HG03108 (cell line): ENCODE results near the gene APC2.
"Not testable (repeated sequence)": the region's sequence is repeated elsewhere in the genome, so short reads cannot be mapped to it uniquely, and the experiment has no call there.

Source experiments
- ATAC-seq: cut with Tn5 transposase; IDR thresholded peaks from one replicate; pipeline ENCODE4 v1.9.1; 2021; ENCODE audit warnings: moderate library complexity; ENCODE audit not compliant: unreplicated experiment

Gene APC2

DNA sequence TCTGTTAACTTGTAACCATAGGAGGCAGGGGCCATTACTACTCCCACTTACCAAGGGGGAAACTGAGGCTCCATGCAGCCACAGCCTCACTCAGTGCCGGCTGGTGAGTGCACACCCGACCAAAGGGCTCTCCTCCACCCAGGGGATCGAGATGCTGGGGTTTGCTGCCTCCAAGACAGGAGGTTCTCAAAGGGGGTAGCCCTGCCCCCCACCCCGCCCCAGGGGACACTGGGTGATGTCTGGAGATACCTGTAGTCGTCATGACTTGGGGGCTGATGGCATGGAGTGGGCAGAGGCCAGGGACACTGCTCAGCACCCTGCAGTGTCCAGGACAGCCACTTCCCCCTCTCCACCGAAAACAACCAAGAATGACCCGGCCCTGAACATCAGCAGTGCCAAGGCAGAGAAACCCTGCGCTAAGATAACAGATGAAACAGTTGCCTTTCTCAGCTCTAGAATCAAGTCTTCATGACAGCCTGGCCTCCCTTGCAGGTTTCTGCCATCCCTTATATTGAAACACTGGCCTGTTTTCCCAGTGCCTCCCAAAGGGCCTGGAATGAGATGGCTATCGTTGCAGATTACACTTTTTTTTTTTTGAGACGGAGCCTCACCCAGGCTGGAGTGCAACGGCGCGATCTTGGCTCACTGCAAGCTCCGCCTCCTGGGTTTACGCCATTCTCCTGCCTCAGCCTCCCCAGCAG, 44.3 kb downstream of the APC2 start:
- ATAC-seq, result no peak

- ATAC-seq, result no peak
These were observed 45.3 kb downstream of the APC2 start for GRCh38 chr19:1495051-1495798.

GRCh38 chr19:1495799-1496713, 46.1 kb downstream of the APC2 start:
- ATAC-seq, result no peak

DNA sequence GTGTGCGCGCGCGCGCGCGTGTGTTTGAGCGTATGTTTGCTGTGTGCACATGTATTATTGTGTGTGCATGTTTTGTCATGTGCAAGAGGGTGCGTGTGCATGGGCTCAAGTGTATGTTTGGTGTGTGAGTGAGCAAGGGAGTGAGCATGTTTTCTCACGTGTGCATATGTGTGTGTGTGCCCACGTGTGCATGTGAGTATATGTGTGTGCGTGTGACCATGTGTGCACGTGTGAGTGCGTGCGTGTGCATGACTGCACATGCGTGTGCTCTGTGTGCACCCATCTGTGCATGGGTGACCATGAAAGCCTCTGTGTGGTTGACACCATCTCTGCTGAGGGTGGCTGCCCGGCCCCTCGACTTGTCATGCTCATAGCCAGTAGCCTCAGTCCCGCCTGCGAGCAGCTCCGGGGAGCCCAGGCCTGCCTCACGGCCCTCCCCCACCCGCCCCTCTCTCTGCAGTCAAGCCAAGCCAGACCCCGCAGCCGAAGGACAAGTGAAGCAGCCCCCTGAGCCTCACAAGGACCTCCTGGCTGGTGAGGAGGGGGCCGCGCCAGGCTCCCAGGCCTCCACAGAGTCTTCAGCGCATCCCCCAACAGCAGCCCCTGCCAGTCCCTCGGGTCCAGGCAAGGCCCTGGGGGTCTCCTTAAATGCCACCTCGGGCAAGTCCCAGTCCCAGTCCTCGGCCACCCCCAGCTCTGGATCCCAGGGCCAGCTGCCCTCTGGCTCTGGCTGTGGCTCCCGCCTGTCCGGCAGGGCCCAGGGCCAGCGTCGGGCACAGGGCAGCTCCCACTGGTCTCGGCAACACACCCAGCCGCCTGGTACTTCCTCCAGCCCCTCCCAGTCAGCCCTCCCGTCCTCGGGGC, 47.0 kb downstream of the APC2 start:
- no peak for ATAC-seq

DNA sequence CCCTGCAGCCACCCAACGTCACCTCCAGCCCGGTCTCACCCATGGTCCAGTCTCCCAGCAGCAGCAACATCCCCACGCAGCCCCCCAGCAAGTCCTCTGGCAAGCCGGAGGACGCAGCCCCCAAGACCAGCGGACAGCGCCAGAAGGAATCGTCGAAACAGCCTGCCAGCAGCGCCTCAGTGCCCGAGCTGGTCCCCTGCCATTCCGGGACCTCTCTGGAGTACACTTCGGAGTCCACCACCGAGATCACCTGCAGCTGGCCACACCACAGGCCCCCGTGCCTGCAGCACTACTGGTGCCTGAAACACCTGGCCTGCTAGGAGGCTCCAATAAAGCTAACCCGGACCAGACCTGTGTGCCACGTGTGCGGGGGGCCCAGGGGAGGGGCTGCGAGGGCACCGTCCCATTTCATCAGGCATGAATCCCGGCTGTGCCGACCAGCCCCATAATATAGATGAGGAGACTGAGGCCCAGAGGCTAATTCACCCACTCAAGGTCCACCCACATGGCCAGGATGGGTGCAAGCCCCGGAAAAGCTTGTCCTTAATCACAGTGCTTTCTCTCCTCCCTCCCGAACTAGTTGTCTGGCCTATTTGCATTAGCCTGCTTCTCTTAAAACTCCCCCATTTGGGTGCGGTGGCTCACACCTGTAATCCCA, 47.8 kb downstream of the APC2 start:
- ATAC-seq, result no peak

DNA sequence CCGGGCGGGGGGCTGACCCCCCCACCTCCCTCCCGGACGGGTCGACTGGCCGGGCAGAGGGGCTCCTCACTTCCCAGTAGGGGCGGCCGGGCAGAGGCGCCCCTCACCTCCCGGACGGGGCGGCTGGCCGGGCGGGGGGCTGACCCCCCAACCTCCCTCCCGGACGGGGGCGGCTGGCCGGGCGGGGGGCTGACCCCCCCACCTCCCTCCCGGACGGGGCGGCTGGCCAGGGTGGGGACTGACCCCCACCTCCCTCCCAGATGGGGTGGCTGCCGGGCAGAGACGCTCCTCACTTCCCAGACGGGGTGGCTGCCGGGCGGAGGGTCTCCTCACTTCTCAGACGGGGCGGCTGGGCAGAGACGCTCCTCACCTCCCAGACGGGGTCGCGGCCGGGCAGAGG, 49.3 kb downstream of the APC2 start:
- not testable (repeated sequence) for ATAC-seq

DNA sequence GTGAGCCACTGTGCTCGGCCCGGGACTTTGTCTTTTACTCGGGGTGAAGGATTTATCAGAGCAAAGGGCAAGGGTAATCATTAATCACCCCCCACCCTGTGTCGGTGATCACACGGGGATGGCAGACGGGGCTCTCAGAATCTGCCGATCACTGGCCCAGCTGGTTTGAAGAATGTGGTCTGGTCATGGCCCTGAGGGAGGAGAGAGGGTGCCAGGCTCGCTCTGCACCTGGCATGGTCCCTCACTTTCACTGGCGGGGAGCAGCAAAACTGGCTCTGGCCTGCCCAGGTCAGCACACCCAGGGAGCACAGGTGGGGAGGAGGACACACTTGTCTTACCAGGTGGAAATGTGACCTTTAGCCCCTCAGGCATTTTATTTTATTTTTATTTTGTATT, 51.3 kb downstream of the APC2 start:
- no peak for ATAC-seq

DNA sequence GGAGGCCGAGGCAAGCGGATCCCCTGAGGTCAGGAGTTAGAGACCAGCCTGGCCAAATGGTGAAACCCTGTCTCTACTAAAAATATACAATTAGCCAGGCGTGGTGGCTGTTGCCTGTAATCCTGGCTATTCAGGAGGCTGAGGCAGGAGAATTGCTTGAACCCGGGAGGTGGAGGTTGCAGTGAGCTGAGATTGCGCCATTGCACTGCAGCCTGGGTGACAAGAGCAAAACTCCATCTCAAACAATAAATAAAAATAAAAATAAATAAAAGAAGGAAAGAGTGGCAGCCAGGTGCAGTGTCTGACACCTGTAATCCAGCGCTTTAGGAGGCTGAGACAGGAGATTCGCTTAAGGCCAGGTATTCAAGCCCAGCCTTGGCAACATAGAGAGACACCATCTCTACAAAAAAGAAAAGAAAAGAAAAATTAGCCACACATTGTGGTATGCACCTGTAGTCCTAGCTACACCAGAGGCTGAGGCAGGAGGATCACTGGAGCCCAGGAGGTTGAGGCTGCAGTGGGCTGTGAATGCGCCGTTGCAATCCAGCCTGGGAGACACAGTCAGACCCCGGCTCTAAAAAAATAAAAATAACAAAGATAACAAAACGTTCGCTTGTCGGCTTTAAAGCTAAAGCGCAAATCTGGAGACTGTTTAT, 52.6 kb downstream of the APC2 start:
- ATAC-seq, result no peak

DNA sequence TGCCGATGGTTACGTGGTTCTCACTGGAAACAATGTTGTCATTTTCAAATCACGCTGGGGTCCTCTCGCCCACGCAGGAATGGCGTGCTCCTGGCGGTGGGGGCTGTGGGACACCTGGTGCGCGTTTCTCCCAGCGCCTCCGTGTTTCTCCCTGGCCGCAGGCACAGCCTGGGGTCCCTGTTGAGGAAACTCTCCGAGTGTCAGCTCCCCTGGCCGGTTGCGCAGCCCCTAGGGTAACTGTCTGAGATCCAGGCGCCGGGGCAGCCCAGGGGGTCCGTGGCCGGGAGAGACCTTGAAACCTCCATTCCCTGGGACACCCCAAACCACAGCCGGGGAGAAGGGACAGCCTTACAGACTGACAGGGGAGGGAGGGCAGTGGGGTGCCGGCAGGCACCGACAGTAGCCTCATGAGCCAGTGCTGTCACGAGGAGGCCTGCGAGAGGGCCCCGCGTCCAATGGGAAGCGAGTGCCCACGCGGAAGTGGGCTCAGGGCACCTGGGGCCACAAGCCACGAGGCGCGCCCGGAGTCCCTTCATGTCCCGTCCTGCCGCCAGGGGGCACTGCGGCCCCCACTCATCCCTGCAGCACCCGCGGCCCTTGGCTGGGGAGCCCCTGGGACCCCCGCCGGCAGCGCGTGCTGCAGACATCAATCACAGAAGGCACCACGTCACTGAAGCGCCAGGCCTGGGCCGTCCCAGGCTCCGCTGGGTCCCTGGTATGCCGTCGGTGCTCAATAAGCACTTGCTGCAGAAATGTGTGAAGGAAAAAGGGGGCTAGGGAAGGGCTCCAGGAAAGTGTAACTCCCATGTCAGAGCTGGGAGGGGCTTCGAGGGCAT, 53.4 kb downstream of the APC2 start:
- no peak for ATAC-seq

- no peak for ATAC-seq
These were observed 54.2 kb downstream of the APC2 start for GRCh38 chr19:1503925-1504773.

GRCh38 chr19:1505012-1505411, 55.1 kb downstream of the APC2 start:
- no peak for ATAC-seq

DNA sequence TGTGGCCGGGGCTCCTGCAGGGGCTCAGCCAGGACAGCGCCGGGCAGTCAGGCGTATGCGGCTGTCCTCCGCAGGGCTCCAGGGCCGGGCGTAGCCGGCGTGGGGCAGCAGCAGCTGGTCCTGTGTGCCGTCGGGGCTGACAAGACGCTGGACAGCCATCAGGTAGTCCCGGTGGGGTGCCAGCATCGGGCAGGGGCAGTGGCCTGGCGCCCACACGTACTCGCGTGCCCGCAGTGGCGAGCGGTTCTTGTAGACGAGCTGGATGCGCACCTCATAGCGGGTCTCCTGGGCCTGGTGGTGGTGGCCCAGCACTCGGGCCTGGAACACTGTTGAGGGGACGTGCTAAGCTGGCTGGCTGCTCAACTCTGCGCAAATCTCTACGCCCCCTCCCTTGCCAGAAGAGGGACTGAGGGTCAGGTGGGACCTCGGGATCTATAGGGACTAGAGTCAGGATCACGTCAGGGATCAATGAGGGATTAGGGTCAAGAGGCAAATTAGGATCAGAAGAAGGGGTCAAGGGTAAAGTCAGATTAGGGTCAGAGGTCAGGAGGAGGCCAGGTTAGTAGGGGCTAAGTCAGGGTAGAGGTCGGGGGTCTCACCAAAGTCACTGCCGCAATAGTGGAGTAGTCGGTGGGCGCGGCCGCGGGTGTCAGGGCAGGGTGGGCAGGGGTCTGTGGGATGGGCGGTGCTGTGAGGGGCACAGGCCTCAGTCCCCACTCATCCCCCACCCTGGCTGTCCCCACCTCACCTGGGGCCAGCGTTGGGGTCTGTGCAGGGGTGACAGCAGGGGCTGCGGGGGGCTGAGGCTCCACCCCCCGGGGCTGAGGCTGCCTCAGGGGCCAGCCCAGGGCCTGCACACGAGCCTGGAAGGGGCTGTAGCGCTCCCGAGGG, 56.3 kb downstream of the APC2 start:
- ATAC-seq, result no peak

- no peak for ATAC-seq
These were observed 57.3 kb downstream of the APC2 start for GRCh38 chr19:1507192-1507660.

GRCh38 chr19:1507763-1508506, 58.0 kb downstream of the APC2 start:
- peak; percentile 65 for ATAC-seq

DNA sequence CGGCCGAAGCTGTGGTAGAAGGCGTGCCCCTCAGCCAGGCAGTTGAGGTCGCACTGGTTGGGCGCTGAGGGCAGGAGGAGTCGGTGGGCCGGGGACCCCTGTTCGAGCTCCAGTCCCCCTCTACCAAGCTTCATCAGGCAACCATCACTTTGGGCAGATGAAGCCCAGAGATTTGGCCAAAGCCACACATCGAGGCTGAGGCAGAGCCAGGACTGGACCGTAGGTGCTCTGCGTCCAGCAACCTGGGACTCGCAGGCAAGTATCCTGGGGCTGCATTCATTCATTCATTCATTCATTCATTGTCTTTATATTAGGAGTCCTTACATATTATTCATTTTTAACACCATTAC, 58.6 kb downstream of the APC2 start:
- no peak for ATAC-seq
